H1 (cell line): ENCODE results near the gene NECTIN2. TPM values are rescaled to one million over a fixed set of nuclear protein-coding genes. Genes with fewer than 3 reads are reported as not detected.

ENCODE experiments used
- CTCF ChIA-PET: fragments of 300-600 bp; sonication (Branson Sonifier 250); formaldehyde crosslinking; loops from one replicate; lab custom pipeline; 2021; ENCODE audit not compliant: partially characterized antibody; lab: Charles Lee
- POLR2A ChIA-PET: fragments of 300-600 bp; sonication (Branson Sonifier 250); formaldehyde crosslinking; loops from one replicate; lab custom pipeline; 2021; ENCODE audit warnings: inconsistent platforms; ENCODE audit not compliant: partially characterized antibody; lab: Charles Lee
- DNase-seq, 2 experiments: peaks; one replicate each; pipeline versions ENCODE4 v3.0.0 to v3.0.0-alpha.2; 2010 to 2022; ENCODE audit warnings: low spot score in 2 of 2, low read depth in 1 of 2, mixed read lengths in 1 of 2
- FAIRE-seq: peaks from 2 replicates; lab custom pipeline; 2011; peaks lifted over from hg19 to GRCh38; lab: Jason Lieb, UNC
- H2AFZ ChIP-seq: 2 replicates; pipeline ENCODE4 v1.8.1; 2012; ENCODE audit warnings: low read length, inconsistent platforms
- H2AK5ac ChIP-seq: 2 replicates; pipeline ENCODE4 v1.6.1; 2013; ENCODE audit warnings: low read depth, low read length
- H2BK120ac ChIP-seq: replicated peaks from 2 replicates; pipeline ENCODE3; 2013; ENCODE audit warnings: low read depth, low read length, inconsistent platforms
- H2BK12ac ChIP-seq: 2 replicates; pipeline ENCODE4 v1.6.1; 2013; ENCODE audit warnings: low read depth, low read length
- H2BK15ac ChIP-seq: 2 replicates; pipeline ENCODE4 v1.6.1; 2013; ENCODE audit warnings: low read length
- H2BK20ac ChIP-seq: 2 replicates; pipeline ENCODE4 v1.6.1; 2013; ENCODE audit warnings: low read length
- H2BK5ac ChIP-seq: 2 replicates; pipeline ENCODE4 v1.6.1; 2013; ENCODE audit warnings: low read depth, low read length
- H3K14ac ChIP-seq: 2 replicates; pipeline ENCODE4 v1.6.1; 2013; ENCODE audit warnings: inconsistent platforms; ENCODE audit not compliant: insufficient read length
- H3K18ac ChIP-seq: 2 replicates; pipeline ENCODE4 v1.6.1; 2013; ENCODE audit warnings: low read length; ENCODE audit errors: extremely low read depth
- H3K23ac ChIP-seq: 2 replicates; pipeline ENCODE4 v1.6.1; 2013; ENCODE audit warnings: inconsistent platforms; ENCODE audit not compliant: insufficient read length
- H3K23me2 ChIP-seq: 2 replicates; pipeline ENCODE4 v1.6.1; 2013; ENCODE audit warnings: low read depth, low read length
- H3K27ac ChIP-seq: 2 replicates; pipeline ENCODE4 v1.6.1; 2011; ENCODE audit warnings: low read depth, low read length, inconsistent platforms
- H3K27me3 ChIP-seq, 4 experiments: replicated peaks in 1 of 4; 1 replicate in 1 of 4; 2 replicates in 3 of 4; pipeline versions ENCODE4 v1.6.1 to v1.8.1; 2011 to 2013; ENCODE audit warnings: low read length in 3 of 4, mild to moderate bottlenecking in 3 of 4, inconsistent platforms in 2 of 4, mixed read lengths in 2 of 4, moderate library complexity in 1 of 4; ENCODE audit not compliant: control insufficient read depth in 3 of 4, insufficient read depth in 3 of 4; ENCODE audit errors: extremely low read depth in 1 of 4
- H3K36me3 ChIP-seq, 4 experiments: 2 replicates each; pipeline versions ENCODE4 v1.6.1 to v1.8.1; 2011 to 2013; ENCODE audit warnings: mild to moderate bottlenecking in 4 of 4, low read length in 3 of 4, moderate library complexity in 2 of 4, control low read depth in 1 of 4, inconsistent platforms in 1 of 4; ENCODE audit not compliant: insufficient read depth in 4 of 4, control insufficient read depth in 2 of 4
- H3K4ac ChIP-seq: replicated peaks from 2 replicates; pipeline ENCODE3; 2013; ENCODE audit warnings: low read length, low read depth, mixed read lengths, inconsistent platforms; ENCODE audit not compliant: insufficient read length
- H3K4me1 ChIP-seq, 4 experiments: replicated peaks in 1 of 4; 1 replicate in 1 of 4; 2 replicates in 3 of 4; pipeline versions ENCODE4 v1.6.1 to v1.8.1; 2011 to 2013; ENCODE audit warnings: low read length in 3 of 4, inconsistent platforms in 2 of 4, mixed read lengths in 1 of 4; ENCODE audit not compliant: insufficient read depth in 4 of 4, control insufficient read depth in 3 of 4
- H3K4me2 ChIP-seq, 2 experiments: 2 replicates each; pipeline versions ENCODE4 v1.6.1 to v1.8.1; 2011 to 2013; ENCODE audit warnings: low read depth in 2 of 2, low read length in 2 of 2, control low read depth in 1 of 2, inconsistent platforms in 1 of 2, mild to moderate bottlenecking in 1 of 2; ENCODE audit not compliant: insufficient read depth in 1 of 2
- H3K4me3 ChIP-seq, 4 experiments: fragments of 200-600, 300-600 bp in 1 of 4; sonication (generic), shearing (Covaris generic), sonication (Bioruptor Twin) in 1 of 4; 2 replicates each; pipeline versions ENCODE4 v1.5.1 to v1.8.1; 2011 to 2016; ENCODE audit warnings: low read length in 4 of 4, low read depth in 3 of 4, control low read depth in 2 of 4, inconsistent platforms in 2 of 4, mild to moderate bottlenecking in 2 of 4, mixed read lengths in 1 of 4, moderate library complexity in 1 of 4; ENCODE audit not compliant: insufficient read depth in 2 of 4; ENCODE audit errors: extremely low read depth in 1 of 4
- H3K56ac ChIP-seq: replicated peaks from 2 replicates; pipeline ENCODE3; 2013; ENCODE audit warnings: low read depth, mild to moderate bottlenecking, mixed read lengths, low read length, inconsistent platforms; ENCODE audit not compliant: insufficient read length
- H3K79me1 ChIP-seq: 2 replicates; pipeline ENCODE4 v1.6.1; 2013; ENCODE audit warnings: low read depth, low read length, control low read depth
- H3K79me2 ChIP-seq, 2 experiments: 2 replicates each; pipeline versions ENCODE4 v1.6.1 to v1.8.1; 2012 to 2013; ENCODE audit warnings: low read length in 2 of 2, mild to moderate bottlenecking in 2 of 2, inconsistent platforms in 1 of 2; ENCODE audit not compliant: insufficient read depth in 2 of 2, control insufficient read depth in 1 of 2
- H3K9ac ChIP-seq, 4 experiments: replicated peaks in 1 of 4; 1 replicate in 1 of 4; 2 replicates in 3 of 4; pipeline versions ENCODE4 v1.6.1 to v1.8.1; 2011 to 2013; ENCODE audit warnings: low read depth in 3 of 4, low read length in 3 of 4, control low read depth in 2 of 4, mild to moderate bottlenecking in 2 of 4, moderate library complexity in 2 of 4, inconsistent platforms in 1 of 4; ENCODE audit errors: extremely low read depth in 1 of 4
- H3K9me3 ChIP-seq, 2 experiments: 2 replicates each; pipeline versions ENCODE4 v1.6.1 to v1.8.1; 2012 to 2013; ENCODE audit warnings: mild to moderate bottlenecking in 2 of 2, moderate library complexity in 2 of 2, control low read depth in 1 of 2, inconsistent platforms in 1 of 2, low read depth in 1 of 2, low read length in 1 of 2, mixed read lengths in 1 of 2; ENCODE audit not compliant: insufficient read depth in 2 of 2
- H4K20me1 ChIP-seq, 2 experiments: replicated peaks in 1 of 2; 2 replicates each; pipeline versions ENCODE3 to v1.8.1; 2011 to 2013; ENCODE audit warnings: inconsistent platforms in 2 of 2, low read length in 2 of 2, mild to moderate bottlenecking in 1 of 2; ENCODE audit not compliant: insufficient read depth in 2 of 2, control insufficient read depth in 1 of 2
- H4K5ac ChIP-seq: 2 replicates; pipeline ENCODE4 v1.6.1; 2013; ENCODE audit warnings: low read length, low read depth, mixed read lengths, inconsistent platforms; ENCODE audit not compliant: insufficient read length
- H4K8ac ChIP-seq: 2 replicates; pipeline ENCODE4 v1.8.0; 2013; ENCODE audit warnings: mild to moderate bottlenecking, moderate library complexity, low read length, inconsistent platforms; ENCODE audit not compliant: insufficient read depth; ENCODE audit errors: extremely low read depth
- H4K91ac ChIP-seq: replicated peaks from 2 replicates; pipeline ENCODE3; 2013; ENCODE audit warnings: low read length, mixed read lengths, inconsistent platforms; ENCODE audit not compliant: insufficient read length
- ATF2 ChIP-seq: IDR thresholded peaks from 2 replicates; pipeline ENCODE4 v1.6.1; 2012; ENCODE audit warnings: low read length, inconsistent platforms
- CBX8 ChIP-seq: fragments of 300-800, 300-1000 bp; sonication (generic); IDR thresholded peaks from 2 replicates; pipeline ENCODE4 v1.7.1; 2016; ENCODE audit warnings: low read depth, low read length, borderline replicate concordance
- CHD1 ChIP-seq: IDR thresholded peaks from 2 replicates; pipeline ENCODE4 v1.6.1; 2012; ENCODE audit warnings: low read depth, low read length, improper control_type of control experiment
- CHD2 ChIP-seq: IDR thresholded peaks from 2 replicates; pipeline ENCODE4 v1.6.1; 2012; ENCODE audit warnings: low read length, improper control_type of control experiment
- EP300 ChIP-seq, 2 experiments: IDR thresholded peaks; 1 replicate in 1 of 2; 2 replicates in 1 of 2; pipeline ENCODE4 v1.6.1; 2011 to 2012; ENCODE audit warnings: low read depth in 2 of 2, low read length in 2 of 2, mild to moderate bottlenecking in 2 of 2, borderline replicate concordance in 1 of 2, inconsistent platforms in 1 of 2, moderate library complexity in 1 of 2
- EZH2 ChIP-seq: fragments of 200-600 bp; sonication (generic); IDR thresholded peaks from 2 replicates; pipeline ENCODE4 v1.7.1; 2012; ENCODE audit warnings: low read depth, mild to moderate bottlenecking, moderate library complexity, low read length, inconsistent platforms; ENCODE audit not compliant: severe bottlenecking
- HDAC6 ChIP-seq: IDR thresholded peaks from one replicate; pipeline ENCODE4 v1.7.1; 2012; ENCODE audit warnings: low read depth, mild to moderate bottlenecking, inconsistent platforms, low read length, moderate library complexity
- JUN ChIP-seq: IDR thresholded peaks from 2 replicates; pipeline ENCODE4 v1.6.1; 2011; ENCODE audit warnings: low read depth, mild to moderate bottlenecking, improper control_type of control experiment, low read length
- RFX5 ChIP-seq: IDR thresholded peaks from 2 replicates; pipeline ENCODE4 v1.6.1; 2011; ENCODE audit warnings: low read depth, low read length, improper control_type of control experiment, borderline replicate concordance
- SIRT6 ChIP-seq: IDR thresholded peaks from one replicate; pipeline ENCODE4 v1.7.1; 2012; ENCODE audit warnings: low read length, inconsistent platforms
- SP4 ChIP-seq: IDR thresholded peaks from 2 replicates; pipeline ENCODE4 v1.6.1; 2012; ENCODE audit warnings: low read length, inconsistent platforms
- TCF12 ChIP-seq: IDR thresholded peaks from 2 replicates; pipeline ENCODE4 v1.6.1; 2011; ENCODE audit warnings: low read depth, mild to moderate bottlenecking, low read length
- YY1 ChIP-seq: IDR thresholded peaks from 2 replicates; pipeline ENCODE4 v1.6.1; 2011; ENCODE audit warnings: low read depth, mild to moderate bottlenecking, low read length
- WGBS, 2 experiments: shearing (Covaris generic) in 1 of 2; methylation state at CpG; one replicate each; pipeline versions ENCODE4 v1.1.6 to v1.1.7; 2013 to 2015; ENCODE audit warnings: low lambda C conversion rate in 2 of 2, mixed read lengths in 2 of 2, inconsistent platforms in 1 of 2, low coverage in 1 of 2, missing lambda C conversion rate in 1 of 2; ENCODE audit not compliant: insufficient replicate concordance in 2 of 2, insufficient coverage in 1 of 2, insufficient read length in 1 of 2; ENCODE audit errors: extremely low coverage in 1 of 2, missing lambda C conversion rate in 1 of 2; 5-methylcytosine and 5-hydroxymethylcytosine counted together
- polyA plus RNA-seq, 7 experiments: library from polyadenylated mRNA; depleted of rRNA in 3 of 7; stranded (reverse) in 5 of 7; unstranded in 2 of 7; fragments of >200 nt in 5 of 7; fragments of 200-250 nt in 2 of 7; gene quantifications; 1 replicate in 5 of 7; 2 replicates in 1 of 7; 4 replicates in 1 of 7; pipeline versions ENCODE4 v1.2.1 to v1.2.3, GENCODE V29; 2011 to 2013; ENCODE audit warnings: missing spikeins in 2 of 7, mixed read lengths in 2 of 7
- total RNA-seq: library from RNA; stranded (reverse); fragmentation: NEBNext Ultra II Directional; extraction: Animal tissue kit (Norgen Biotek cat#: 25700); gene quantifications from 2 replicates; pipeline ENCODE4 v1.2.1, GENCODE V29; 2021

The NECTIN2 gene
- total and polyA plus RNA-seq, 2 of the 8 experiments (the other 6 are each of a cell fraction or from before 2014, with no cell fraction given), result 184 to 237 TPM

- Histone ChIP-seq H3K9me3 (no peaks in the 10 kb centered on the region), H3K4me3 (0 out of 8 replicates have a peak overlapping the region, but pooled peaks of 1 of the 4 experiments have one; percentile 2), H4K91ac (no peak overlapping the region), H3K4me1 (peaks cover 5 to 8% (median 7%) of the 10 kb centered on the region in 4 experiments), H3K4me2 (peak overlapping the region; percentile 93 to 97; a peak in 1 of 4 replicates), H3K4ac (no peak overlapping the region), H3K56ac (no peak overlapping the region), H4K8ac (no peak overlapping the region), H3K23ac (no peak overlapping the region), H2AFZ (no peak overlapping the region), H3K36me3 (peaks cover 36 to 56% (median 44%) of the 10 kb centered on the region in 4 experiments), H3K27ac (no peak overlapping the region), H3K23me2 (peaks cover 17% of the 10 kb centered on the region), H4K20me1 (peaks cover 14 to 28% of the 10 kb centered on the region in 2 experiments), H3K27me3 (no peaks in the 10 kb centered on the region), H3K9ac (no peak overlapping the region), H2AK5ac (no peak overlapping the region), H3K18ac (no peak overlapping the region), H3K14ac (no peak overlapping the region), H2BK15ac (no peak overlapping the region), H3K79me2 (peaks cover 7 to 42% of the 10 kb centered on the region in 2 experiments), H4K5ac (no peak overlapping the region), H3K79me1 (peaks cover 25% of the 10 kb centered on the region), H2BK20ac (no peak overlapping the region), H2BK120ac (no peak overlapping the region), H2BK12ac (no peak overlapping the region), H2BK5ac (no peak overlapping the region)
- DNase-seq (no peak), FAIRE-seq (no peak)
- ChIA-PET POLR2A (interaction anchor here (0.6 to 9.8 kb wide), 10 partner anchors 13 to 200 kb away, joined by 3 to 247 read pairs (median 3); partner anchors contain the start of genes APOE, PPP1R37 and ZNF296), CTCF (interaction anchor here (0.8 to 2.1 kb wide), 5 partner anchors 11 to 122 kb away, joined by 3 to 7 read pairs (median 4); no protein-coding TSS in a partner anchor)
- WGBS, 2 experiments, result 94% methylated on average over 7 of the region's 7 CpGs; no CpG with 5 or more reads in 1 of the 2 experiments
- TF ChIP-seq JUN (no peak), EP300 (IDR thresholded peaks at IDR 0.05; ENCODE audit: borderline replicate concordance in 1 of 2, low read depth in 2 of 2, low read length in 2 of 2) (no peak), CHD1 (no peak), ATF2 (no peak), HDAC6 (no peak), EZH2 (no peak), CHD2 (no peak), RFX5 (no peak), SP4 (no peak), CBX8 (no peak), TCF12 (no peak), YY1 (no peak), SIRT6 (no peak)
These were observed 46.8 kb downstream of the NECTIN2 start for GRCh38 chr19:44892932-44893331.
